ENCODE measurements around the gene UPK1A. TPM values are rescaled to one million over a fixed set of nuclear protein-coding genes. Genes with fewer than 3 reads are reported as not detected.

The UPK1A gene
- total and polyA plus RNA-seq, 2 of the 8 experiments (the other 6 are each of a cell fraction or from before 2014, with no cell fraction given), result 0.56 to 9.9 TPM

DNA sequence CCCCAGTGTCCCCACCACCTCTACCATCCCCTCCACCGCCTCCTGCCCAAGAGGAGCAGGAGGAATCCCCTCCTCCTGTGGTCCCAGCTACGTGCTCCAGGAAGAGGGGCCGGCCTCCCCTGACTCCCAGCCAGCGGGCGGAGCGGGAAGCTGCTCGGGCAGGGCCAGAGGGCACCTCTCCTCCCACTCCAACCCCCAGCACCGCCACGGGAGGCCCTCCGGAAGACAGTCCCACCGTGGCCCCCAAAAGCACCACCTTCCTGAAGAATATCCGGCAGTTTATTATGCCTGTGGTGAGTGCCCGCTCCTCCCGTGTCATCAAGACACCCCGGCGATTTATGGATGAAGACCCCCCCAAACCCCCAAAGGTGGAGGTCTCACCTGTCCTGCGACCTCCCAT lies 54.3 kb downstream of the UPK1A start:
- Histone ChIP-seq H3K9me3 (ENCODE audit: insufficient read depth in 2 of 2, low read depth in 1 of 2, low read length in 1 of 2) (no peaks in the 10 kb centered on the region), H2BK12ac (ENCODE audit: low read depth, low read length) (no peak overlapping the region), H3K4ac (replicated peaks; ENCODE audit: insufficient read length, low read depth, low read length) (no peak overlapping the region), H2AK5ac (ENCODE audit: low read depth, low read length) (no peak overlapping the region), H3K27ac (ENCODE audit: low read depth, low read length) (no peak overlapping the region), H3K4me1 (replicated peaks in 1 of 4; ENCODE audit: control insufficient read depth in 3 of 4, insufficient read depth in 4 of 4, low read length in 3 of 4) (peaks cover 0 to 11% (median 5%) of the 10 kb centered on the region in 4 experiments; a peak in 6 of 7 replicates), H2BK20ac (ENCODE audit: low read length) (no peak overlapping the region), H4K5ac (ENCODE audit: insufficient read length, low read depth, low read length) (no peak overlapping the region), H3K9ac (replicated peaks in 1 of 4; ENCODE audit: extremely low read depth in 1 of 4, low read depth in 3 of 4, low read length in 3 of 4) (no peak overlapping the region), H4K91ac (replicated peaks; ENCODE audit: insufficient read length, low read length) (no peak overlapping the region), H3K4me2 (ENCODE audit: insufficient read depth in 1 of 2, low read depth in 2 of 2, low read length in 2 of 2) (no peak overlapping the region), H3K36me3 (ENCODE audit: control insufficient read depth in 2 of 4, insufficient read depth in 4 of 4, low read length in 3 of 4) (peaks cover 24 to 47% (median 32%) of the 10 kb centered on the region in 4 experiments), H3K14ac (ENCODE audit: insufficient read length) (no peak overlapping the region), H2BK120ac (replicated peaks; ENCODE audit: low read depth, low read length) (no peak overlapping the region), H3K56ac (replicated peaks; ENCODE audit: insufficient read length, low read depth, low read length) (no peak overlapping the region), H3K27me3 (replicated peaks in 1 of 4; ENCODE audit: control insufficient read depth in 3 of 4, extremely low read depth in 1 of 4, insufficient read depth in 3 of 4, low read length in 3 of 4) (no peaks in the 10 kb centered on the region), H3K4me3 (ENCODE audit: extremely low read depth in 1 of 4, insufficient read depth in 2 of 4, low read depth in 3 of 4, low read length in 4 of 4) (no peak overlapping the region), H2BK15ac (ENCODE audit: low read length) (no peak overlapping the region), H3K23me2 (ENCODE audit: low read depth, low read length) (peaks cover 12% of the 10 kb centered on the region), H2AFZ (ENCODE audit: low read length) (no peak overlapping the region), H3K79me1 (ENCODE audit: low read depth, low read length) (peaks cover 8% of the 10 kb centered on the region), H4K8ac (ENCODE audit: extremely low read depth, insufficient read depth, low read length) (no peak overlapping the region), H3K23ac (ENCODE audit: insufficient read length) (no peak overlapping the region), H3K18ac (ENCODE audit: extremely low read depth, low read length) (no peak overlapping the region), H2BK5ac (ENCODE audit: low read depth, low read length) (no peak overlapping the region), H4K20me1 (replicated peaks in 1 of 2; ENCODE audit: control insufficient read depth in 1 of 2, insufficient read depth in 2 of 2, low read length in 2 of 2) (peaks cover 7 to 9% of the 10 kb centered on the region in 2 experiments), H3K79me2 (ENCODE audit: control insufficient read depth in 1 of 2, insufficient read depth in 2 of 2, low read length in 2 of 2) (peaks cover 0 to 20% of the 10 kb centered on the region in 2 experiments; a peak in 2 of 4 replicates)
- ChIA-PET CTCF (ENCODE audit: partially characterized antibody) (interaction anchor here (1.3 to 11.8 kb wide), 2 partner anchors 18 to 26 kb away, joined by 5 to 80 read pairs; partner anchors contain the start of gene IGFLR1), POLR2A (ENCODE audit: partially characterized antibody) (interaction anchor here (5.0 kb wide), 1 partner anchor 17 kb away, joined by 54 read pairs; no protein-coding TSS in a partner anchor)
- 92% methylated on average over 15 of the region's 17 CpGs; no CpG with 5 or more reads in 1 of the 2 experiments for WGBS, 2 experiments (ENCODE audit: extremely low coverage in 1 of 2, insufficient coverage in 1 of 2, insufficient read length in 1 of 2, insufficient replicate concordance in 2 of 2, low coverage in 1 of 2, low lambda C conversion rate in 2 of 2, missing lambda C conversion rate in 1 of 2)
- DNase-seq (ENCODE audit: low read depth in 1 of 2, low spot score in 2 of 2) (no peak), FAIRE-seq (no peak)
- TF ChIP-seq, protein P1, sequence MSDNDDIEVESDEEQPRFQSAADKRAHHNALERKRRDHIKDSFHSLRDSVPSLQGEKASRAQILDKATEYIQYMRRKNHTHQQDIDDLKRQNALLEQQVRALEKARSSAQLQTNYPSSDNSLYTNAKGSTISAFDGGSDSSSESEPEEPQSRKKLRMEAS (IDR thresholded peaks at IDR 0.05), result no peak
- no peak for TF ChIP-seq RNF2 (IDR thresholded peaks at IDR 0.05; ENCODE audit: borderline replicate concordance, low read depth, low read length, missing control alignments, poor library complexity, severe bottlenecking)
- no peak for TF ChIP-seq KDM4A (IDR thresholded peaks at IDR 0.05; ENCODE audit: low read depth, low read length, severe bottlenecking)
- no peak for TF ChIP-seq HDAC6 (IDR thresholded peaks at IDR 0.05; ENCODE audit: low read depth, low read length)
- TF ChIP-seq CHD1 (IDR thresholded peaks at IDR 0.05; ENCODE audit: low read depth, low read length), result no peak
- no peak for TF ChIP-seq YY1 (IDR thresholded peaks at IDR 0.05; ENCODE audit: low read depth, low read length)
- TF ChIP-seq TEAD4 (IDR thresholded peaks at IDR 0.05; ENCODE audit: low read depth, low read length), result no peak
- no peak for TF ChIP-seq CTBP2 (IDR thresholded peaks at IDR 0.05; ENCODE audit: borderline replicate concordance, insufficient read depth, insufficient read length, low read length)

Measured in H1 (cell line).